Urothelium cell line (cell line): ENCODE data around the gene SLC4A9.

Source experiments
- DNase-seq: peaks from one replicate; pipeline ENCODE4 v3.0.0; 2011; ENCODE audit warnings: low spot score, mixed read lengths
- FAIRE-seq: peaks from 2 replicates; lab custom pipeline; 2011; peaks lifted over from hg19 to GRCh38; lab: Jason Lieb, UNC

Gene SLC4A9

GRCh38 chr5:140360681-140361479 lies 886 bp downstream of the SLC4A9 start:
- FAIRE-seq: no peak
- DNase-seq: no peak

GRCh38 chr5:140361901-140362300 lies 1.9 kb downstream of the SLC4A9 start:
- DNase-seq (no peak), FAIRE-seq (no peak)

- FAIRE-seq: no peak
- no peak for DNase-seq
These were observed 2.3 kb downstream of the SLC4A9 start for GRCh38 chr5:140362311-140362710.

- DNase-seq (peak; percentile 62), FAIRE-seq (no peak)
These were observed 3.1 kb downstream of the SLC4A9 start for GRCh38 chr5:140362875-140363630.

GRCh38 chr5:140363631-140364471 lies 3.9 kb downstream of the SLC4A9 start:
- FAIRE-seq (no peak), DNase-seq (no peak)

- FAIRE-seq (no peak), DNase-seq (no peak)
These were observed 4.4 kb downstream of the SLC4A9 start for GRCh38 chr5:140364472-140364765.

- no peak for FAIRE-seq
- DNase-seq: no peak
These were observed 5.3 kb downstream of the SLC4A9 start for GRCh38 chr5:140365282-140365681.

- DNase-seq (no peak), FAIRE-seq (no peak)
These were observed 5.9 kb downstream of the SLC4A9 start for GRCh38 chr5:140365941-140366340.

GRCh38 chr5:140366589-140367255 lies 6.7 kb downstream of the SLC4A9 start:
- DNase-seq (no peak), FAIRE-seq (no peak)

GRCh38 chr5:140367256-140368013 lies 7.4 kb downstream of the SLC4A9 start:
- no peak for FAIRE-seq

GRCh38 chr5:140371356-140372151 lies 11.6 kb downstream of the SLC4A9 start:
- DNase-seq (no peak), FAIRE-seq (no peak)

More at GRCh38 chr5:140367256-140368013, 7.4 kb downstream of the SLC4A9 start:
- DNase-seq: no peak

GRCh38 chr5:140372971-140373487 lies 13.0 kb downstream of the SLC4A9 start:
- FAIRE-seq (no peak), DNase-seq (peak; percentile 65)

- DNase-seq (no peak), FAIRE-seq (no peak)
These were observed 21.4 kb downstream of the SLC4A9 start for GRCh38 chr5:140381351-140381750.

GRCh38 chr5:140381972-140382371 lies 22.0 kb downstream of the SLC4A9 start:
- DNase-seq (no peak), FAIRE-seq (no peak)

GRCh38 chr5:140382866-140383265 lies 22.9 kb downstream of the SLC4A9 start:
- DNase-seq: no peak
- FAIRE-seq: no peak

GRCh38 chr5:140383300-140383699 lies 23.3 kb downstream of the SLC4A9 start:
- no peak for FAIRE-seq
- DNase-seq: no peak

- FAIRE-seq (no peak), DNase-seq (no peak)
These were observed 28.1 kb downstream of the SLC4A9 start for GRCh38 chr5:140388052-140388451.

GRCh38 chr5:140391312-140391711 lies 31.3 kb downstream of the SLC4A9 start:
- DNase-seq: no peak
- no peak for FAIRE-seq

GRCh38 chr5:140391732-140392131 lies 31.7 kb downstream of the SLC4A9 start:
- DNase-seq (no peak), FAIRE-seq (no peak)
